Osteoblast (primary cell): ENCODE data around the gene LRRFIP1. TPM values are rescaled to one million over a fixed set of nuclear protein-coding genes. Genes with fewer than 3 reads are reported as not detected.

Source experiments
- DNase-seq: peaks from one replicate; pipeline ENCODE4 v3.0.0; 2011; ENCODE audit warnings: low spot score, mixed read lengths; ENCODE audit not compliant: insufficient read length; ENCODE audit errors: missing footprints
- H2AFZ ChIP-seq: 2 replicates; pipeline ENCODE4 v1.6.0; 2011; ENCODE audit warnings: mild to moderate bottlenecking, low read length
- H3K27ac ChIP-seq: 2 replicates; pipeline ENCODE4 v1.5.1; 2011; ENCODE audit warnings: mild to moderate bottlenecking, low read depth, low read length, moderate library complexity
- H3K27me3 ChIP-seq: 2 replicates; pipeline ENCODE4 v1.6.0; 2012; ENCODE audit warnings: mild to moderate bottlenecking, control low read depth, inconsistent platforms, low read length, moderate library complexity; ENCODE audit not compliant: insufficient read depth
- H3K36me3 ChIP-seq: 2 replicates; pipeline ENCODE4 v1.5.1; 2011; ENCODE audit warnings: mild to moderate bottlenecking, low read length, control low read depth, moderate library complexity; ENCODE audit not compliant: insufficient read depth
- H3K4me1 ChIP-seq: 2 replicates; pipeline ENCODE4 v1.5.1; 2011; ENCODE audit warnings: mild to moderate bottlenecking, low read length, control low read depth, moderate library complexity; ENCODE audit not compliant: insufficient read depth
- H3K4me2 ChIP-seq: 2 replicates; pipeline ENCODE4 v1.6.0; 2011; ENCODE audit warnings: mild to moderate bottlenecking, low read length; ENCODE audit not compliant: insufficient read depth
- H3K4me3 ChIP-seq: fragments of 200-600 bp; sonication (generic); 3 replicates; pipeline ENCODE4 v1.5.1; 2012; ENCODE audit warnings: mild to moderate bottlenecking, low read length, inconsistent platforms; ENCODE audit not compliant: insufficient read depth
- H3K79me2 ChIP-seq: 2 replicates; pipeline ENCODE4 v1.6.0; 2012; ENCODE audit warnings: mild to moderate bottlenecking, low read length, control low read depth, inconsistent platforms; ENCODE audit not compliant: insufficient read depth
- H3K9me3 ChIP-seq: 2 replicates; pipeline ENCODE4 v1.5.1; 2011; ENCODE audit warnings: low read depth, low read length, control low read depth
- H4K20me1 ChIP-seq: 2 replicates; pipeline ENCODE4 v1.6.0; 2012; ENCODE audit warnings: mild to moderate bottlenecking, low read length, control low read depth; ENCODE audit not compliant: insufficient read depth
- total RNA-seq: library from RNA; depleted of rRNA; stranded (reverse); fragments of >200 nt; gene quantifications from 2 replicates; pipeline ENCODE4 v1.2.3, GENCODE V29; 2012
- TF ChIP-seq, protein P1 (sequence below): IDR thresholded peaks from 2 replicates; pipeline ENCODE4 v1.5.1; 2011; ENCODE audit warnings: mild to moderate bottlenecking, low read depth, low read length, moderate library complexity; ENCODE audit errors: extremely low read depth

The LRRFIP1 gene
- total RNA-seq, 1 donor, result 51.8 TPM

- TF ChIP-seq, protein P1, sequence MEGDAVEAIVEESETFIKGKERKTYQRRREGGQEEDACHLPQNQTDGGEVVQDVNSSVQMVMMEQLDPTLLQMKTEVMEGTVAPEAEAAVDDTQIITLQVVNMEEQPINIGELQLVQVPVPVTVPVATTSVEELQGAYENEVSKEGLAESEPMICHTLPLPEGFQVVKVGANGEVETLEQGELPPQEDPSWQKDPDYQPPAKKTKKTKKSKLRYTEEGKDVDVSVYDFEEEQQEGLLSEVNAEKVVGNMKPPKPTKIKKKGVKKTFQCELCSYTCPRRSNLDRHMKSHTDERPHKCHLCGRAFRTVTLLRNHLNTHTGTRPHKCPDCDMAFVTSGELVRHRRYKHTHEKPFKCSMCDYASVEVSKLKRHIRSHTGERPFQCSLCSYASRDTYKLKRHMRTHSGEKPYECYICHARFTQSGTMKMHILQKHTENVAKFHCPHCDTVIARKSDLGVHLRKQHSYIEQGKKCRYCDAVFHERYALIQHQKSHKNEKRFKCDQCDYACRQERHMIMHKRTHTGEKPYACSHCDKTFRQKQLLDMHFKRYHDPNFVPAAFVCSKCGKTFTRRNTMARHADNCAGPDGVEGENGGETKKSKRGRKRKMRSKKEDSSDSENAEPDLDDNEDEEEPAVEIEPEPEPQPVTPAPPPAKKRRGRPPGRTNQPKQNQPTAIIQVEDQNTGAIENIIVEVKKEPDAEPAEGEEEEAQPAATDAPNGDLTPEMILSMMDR, result no peak
- H3K79me2 ChIP-seq, result no peaks in the 10 kb centered on the region
- H3K9me3 ChIP-seq, result no peaks in the 10 kb centered on the region
- H3K36me3 ChIP-seq, result no peaks in the 10 kb centered on the region
- peaks cover 10% of the 10 kb centered on the region for H3K27me3 ChIP-seq
- H3K4me2 ChIP-seq, result no peak overlapping the region
- peaks cover 12% of the 10 kb centered on the region for H3K4me1 ChIP-seq
- no peaks in the 10 kb centered on the region for H4K20me1 ChIP-seq
- H3K4me3 ChIP-seq, result no peak overlapping the region
- no peak overlapping the region for H3K27ac ChIP-seq
- no peak overlapping the region for H2AFZ ChIP-seq
- DNase-seq, result peak; percentile 19
Measured at GRCh38 chr2:237588044-237588696, 39.2 kb upstream of the LRRFIP1 start.

- peak within 1 kb of the TSS; percentile 33 for H3K4me3 ChIP-seq
- H2AFZ ChIP-seq, result peak within 1 kb of the TSS; percentile 65
- H4K20me1 ChIP-seq, result no peaks in the 10 kb centered on the region
- H3K27me3 ChIP-seq, result peaks cover 10% of the 10 kb centered on the region
- peaks cover 12% of the 10 kb centered on the region for H3K4me1 ChIP-seq
- TF ChIP-seq, protein P1, result no peak
- H3K27ac ChIP-seq, result no peak within 1 kb of the TSS
- DNase-seq, result peak; percentile 92
- H3K9me3 ChIP-seq, result no peaks in the 10 kb centered on the region
- H3K79me2 ChIP-seq, result no peaks in the 10 kb centered on the region
- no peaks in the 10 kb centered on the region for H3K36me3 ChIP-seq
- peak within 1 kb of the TSS; percentile 66 for H3K4me2 ChIP-seq
Measured at GRCh38 chr2:237590272-237591140, 36.9 kb upstream of the LRRFIP1 start, which contains the start of gene RAB17. Gene RAB17, minus strand, starts transcription at chr2:237590734. Its CDS starts 4,580 bp downstream, at chr2:237586154.

DNA sequence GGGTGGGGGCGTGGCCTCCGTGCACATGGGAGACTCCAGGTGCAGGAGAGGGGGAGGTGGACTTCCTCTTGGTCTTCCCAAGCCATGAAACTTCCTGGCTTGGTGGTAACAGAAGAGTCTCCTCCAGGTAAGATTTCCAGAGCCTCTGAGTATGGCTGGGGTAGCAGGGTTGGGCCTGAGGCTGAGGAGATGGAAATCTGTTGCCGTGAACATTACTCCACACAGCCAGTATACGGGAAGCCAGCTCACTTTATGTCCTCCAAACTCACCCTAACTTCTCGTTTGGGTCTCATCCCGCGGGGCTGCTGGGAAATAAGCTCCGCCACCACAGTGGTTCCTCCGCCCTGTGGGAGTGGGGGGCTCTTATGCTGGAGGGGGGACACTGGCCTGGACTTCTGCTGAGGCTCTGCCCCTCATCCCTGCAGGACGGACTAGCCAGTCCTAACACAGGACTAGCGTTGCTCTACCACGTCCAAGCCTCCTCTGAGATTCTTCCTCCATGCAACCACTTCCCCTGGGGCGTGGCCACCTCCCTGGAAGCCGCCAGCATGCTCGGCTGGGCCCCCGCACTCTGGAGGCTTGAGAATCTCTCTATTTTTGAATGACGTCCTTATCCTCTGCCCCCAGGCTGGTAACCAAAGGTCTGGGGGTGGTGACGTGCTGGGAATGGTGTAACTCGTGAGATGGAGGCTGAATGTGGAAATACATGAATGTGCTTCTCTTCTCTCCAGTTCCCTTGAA is 36.1 kb upstream of the LRRFIP1 start:
- no peaks in the 10 kb centered on the region for H3K9me3 ChIP-seq
- TF ChIP-seq, protein P1, result no peak
- H3K4me2 ChIP-seq, result peak overlapping the region; percentile 66
- no peak overlapping the region for H3K27ac ChIP-seq
- H4K20me1 ChIP-seq, result no peaks in the 10 kb centered on the region
- peak overlapping the region; percentile 65 for H2AFZ ChIP-seq
- H3K4me3 ChIP-seq, result no peak overlapping the region
- no peaks in the 10 kb centered on the region for H3K36me3 ChIP-seq
- no peaks in the 10 kb centered on the region for H3K79me2 ChIP-seq
- no peak for DNase-seq
- peaks cover 10% of the 10 kb centered on the region for H3K27me3 ChIP-seq
- peaks cover 12% of the 10 kb centered on the region for H3K4me1 ChIP-seq
